Adrenal gland (tissue), 5 donors: ENCODE data around the gene TBX1.

Source experiments
- POLR2A ChIP-seq, 2 donors: fragments of 450-650 bp; IDR thresholded peaks; one replicate each; pipeline ENCODE4 v1.6.1; 2017; ENCODE audit warnings: antibody characterized with exemption in 2 of 2, mild to moderate bottlenecking in 2 of 2, moderate library complexity in 1 of 2
- TF ChIP-seq, protein P1 (sequence below), 6 experiments: fragments of 450-650 bp in 4 of 6; fragments of 200-600 bp in 2 of 6; sonication (generic) in 1 of 6; IDR thresholded peaks; 1 replicate in 5 of 6; 2 replicates in 1 of 6; pipeline versions ENCODE4 v1.5.1 to v1.8.0; 2016 to 2021; ENCODE audit warnings: antibody characterized with exemption in 6 of 6, mild to moderate bottlenecking in 2 of 6, moderate library complexity in 1 of 6
- donor health status: DM: no; HTN: no; CAD: no.

DNA sequence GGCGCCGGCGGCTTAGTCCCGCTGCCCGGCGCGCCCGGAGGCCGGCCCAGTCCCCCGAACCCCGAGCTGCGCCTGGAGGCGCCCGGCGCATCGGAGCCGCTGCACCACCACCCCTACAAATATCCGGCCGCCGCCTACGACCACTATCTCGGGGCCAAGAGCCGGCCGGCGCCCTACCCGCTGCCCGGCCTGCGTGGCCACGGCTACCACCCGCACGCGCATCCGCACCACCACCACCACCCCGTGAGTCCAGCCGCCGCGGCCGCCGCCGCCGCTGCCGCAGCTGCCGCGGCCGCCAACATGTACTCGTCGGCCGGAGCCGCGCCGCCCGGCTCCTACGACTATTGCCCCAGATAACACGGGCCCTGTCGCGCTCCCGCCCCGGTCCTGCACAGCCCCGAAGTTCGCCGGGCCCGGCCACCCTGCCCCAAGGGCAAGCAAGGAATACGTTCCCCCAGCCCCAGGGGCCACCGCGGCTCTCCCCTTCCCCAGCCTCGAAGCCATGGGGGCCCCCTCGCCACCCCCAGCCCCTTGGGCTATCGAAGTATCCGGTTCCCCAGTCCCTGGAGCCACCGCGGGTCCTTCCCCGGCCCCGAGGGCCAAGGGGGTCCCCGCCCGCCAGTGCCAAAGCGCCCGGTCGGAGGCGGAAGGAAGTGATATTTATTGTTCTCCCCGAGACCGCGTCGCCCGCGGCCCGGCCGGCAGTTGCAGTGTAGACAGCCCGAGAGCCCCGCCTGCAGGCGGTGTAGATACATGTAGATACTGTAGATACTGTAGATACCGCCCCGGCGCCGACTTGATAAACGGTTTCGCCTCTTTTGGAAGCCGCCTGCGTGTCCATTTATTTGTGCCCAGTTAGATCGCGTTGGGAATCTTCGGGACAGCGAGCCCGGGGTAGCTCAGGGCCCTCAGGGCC, 6.2 kb downstream of the TBX1 start:
- TF ChIP-seq, protein P1, sequence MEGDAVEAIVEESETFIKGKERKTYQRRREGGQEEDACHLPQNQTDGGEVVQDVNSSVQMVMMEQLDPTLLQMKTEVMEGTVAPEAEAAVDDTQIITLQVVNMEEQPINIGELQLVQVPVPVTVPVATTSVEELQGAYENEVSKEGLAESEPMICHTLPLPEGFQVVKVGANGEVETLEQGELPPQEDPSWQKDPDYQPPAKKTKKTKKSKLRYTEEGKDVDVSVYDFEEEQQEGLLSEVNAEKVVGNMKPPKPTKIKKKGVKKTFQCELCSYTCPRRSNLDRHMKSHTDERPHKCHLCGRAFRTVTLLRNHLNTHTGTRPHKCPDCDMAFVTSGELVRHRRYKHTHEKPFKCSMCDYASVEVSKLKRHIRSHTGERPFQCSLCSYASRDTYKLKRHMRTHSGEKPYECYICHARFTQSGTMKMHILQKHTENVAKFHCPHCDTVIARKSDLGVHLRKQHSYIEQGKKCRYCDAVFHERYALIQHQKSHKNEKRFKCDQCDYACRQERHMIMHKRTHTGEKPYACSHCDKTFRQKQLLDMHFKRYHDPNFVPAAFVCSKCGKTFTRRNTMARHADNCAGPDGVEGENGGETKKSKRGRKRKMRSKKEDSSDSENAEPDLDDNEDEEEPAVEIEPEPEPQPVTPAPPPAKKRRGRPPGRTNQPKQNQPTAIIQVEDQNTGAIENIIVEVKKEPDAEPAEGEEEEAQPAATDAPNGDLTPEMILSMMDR (IDR thresholded peaks at IDR 0.05), result peak in 1 of 6 experiments; percentile 8
- TF ChIP-seq POLR2A (IDR thresholded peaks at IDR 0.05), result no peak
